ENCODE measurements around the gene ITGA8.

GRCh38 chr10:15505329-15505728, 214.4 kb downstream of the ITGA8 start:
- TF ChIP-seq, protein P1, sequence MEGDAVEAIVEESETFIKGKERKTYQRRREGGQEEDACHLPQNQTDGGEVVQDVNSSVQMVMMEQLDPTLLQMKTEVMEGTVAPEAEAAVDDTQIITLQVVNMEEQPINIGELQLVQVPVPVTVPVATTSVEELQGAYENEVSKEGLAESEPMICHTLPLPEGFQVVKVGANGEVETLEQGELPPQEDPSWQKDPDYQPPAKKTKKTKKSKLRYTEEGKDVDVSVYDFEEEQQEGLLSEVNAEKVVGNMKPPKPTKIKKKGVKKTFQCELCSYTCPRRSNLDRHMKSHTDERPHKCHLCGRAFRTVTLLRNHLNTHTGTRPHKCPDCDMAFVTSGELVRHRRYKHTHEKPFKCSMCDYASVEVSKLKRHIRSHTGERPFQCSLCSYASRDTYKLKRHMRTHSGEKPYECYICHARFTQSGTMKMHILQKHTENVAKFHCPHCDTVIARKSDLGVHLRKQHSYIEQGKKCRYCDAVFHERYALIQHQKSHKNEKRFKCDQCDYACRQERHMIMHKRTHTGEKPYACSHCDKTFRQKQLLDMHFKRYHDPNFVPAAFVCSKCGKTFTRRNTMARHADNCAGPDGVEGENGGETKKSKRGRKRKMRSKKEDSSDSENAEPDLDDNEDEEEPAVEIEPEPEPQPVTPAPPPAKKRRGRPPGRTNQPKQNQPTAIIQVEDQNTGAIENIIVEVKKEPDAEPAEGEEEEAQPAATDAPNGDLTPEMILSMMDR (conservative IDR thresholded peaks at IDR 0.05; ENCODE audit: low read depth, low read length) = no peak
- no peak for TF ChIP-seq EZH2 (IDR thresholded peaks at IDR 0.05; ENCODE audit: borderline replicate concordance, low read depth, low read length, poor library complexity, severe bottlenecking)
